Measurements from ENCODE around the gene KRT8. TPM values are rescaled to one million over a fixed set of nuclear protein-coding genes. Genes with fewer than 3 reads are reported as not detected.

The KRT8 gene
- total and polyA plus RNA-seq, 2 of the 13 experiments (the other 11 are each of a cell fraction or from before 2014, with no cell fraction given): 498 to 718 TPM

GRCh38 chr12:52924764-52925716 lies 20.2 kb upstream of the KRT8 start (continued):
- TF ChIP-seq KDM2A (CRISPR knock-in tag; IDR thresholded peaks at IDR 0.05; ENCODE audit: borderline replicate concordance, low read depth): no peak
- TF ChIP-seq CHD4 (IDR thresholded peaks at IDR 0.05; ENCODE audit: borderline replicate concordance, low read length): no peak
- TF ChIP-seq SPEN (CRISPR knock-in tag; IDR thresholded peaks at IDR 0.05; ENCODE audit: low read depth): no peak
- peak; percentile 32; the same call in 1 of the 2 replicates for TF ChIP-seq PRDM15 (CRISPR knock-in tag; IDR thresholded peaks at IDR 0.05)
- TF ChIP-seq SNAI1 (CRISPR knock-in tag; IDR thresholded peaks at IDR 0.05; ENCODE audit: borderline replicate concordance): no peak
- 0 out of 2 replicates have a peak, but pooled peaks have one; percentile 17 for TF ChIP-seq ZNF605 (CRISPR knock-in tag; IDR thresholded peaks at IDR 0.05)
- no peak for TF ChIP-seq SP4 (CRISPR knock-in tag; IDR thresholded peaks at IDR 0.05)
- peak; percentile 20; the same call in 1 of the 2 replicates for TF ChIP-seq DMAP1 (CRISPR knock-in tag; IDR thresholded peaks at IDR 0.05)
- TF ChIP-seq ZNF230 (CRISPR knock-in tag; IDR thresholded peaks at IDR 0.05): no peak
- 0 out of 2 replicates have a peak, but pooled peaks have one; percentile 15 for TF ChIP-seq BORCS8-MEF2B (CRISPR knock-in tag; IDR thresholded peaks at IDR 0.05)
- no peak for TF ChIP-seq RORA (CRISPR knock-in tag; IDR thresholded peaks at IDR 0.05)
- no peak for TF ChIP-seq ZNF713 (CRISPR knock-in tag; IDR thresholded peaks at IDR 0.05)
- TF ChIP-seq NCOA2 (CRISPR knock-in tag; IDR thresholded peaks at IDR 0.05): peak; percentile 55; the same call in 1 of the 2 replicates
- no peak for TF ChIP-seq NCOR1 (IDR thresholded peaks at IDR 0.05; ENCODE audit: borderline replicate concordance, low read length)
- TF ChIP-seq KLF16 (CRISPR knock-in tag; IDR thresholded peaks at IDR 0.05): 0 out of 4 replicates have a peak, but pooled peaks of 1 of the 2 experiments have one; percentile 33
